Nephron (organoid): Measurements from ENCODE around the gene CAPG.

Source experiments
- H3K27ac Mint-ChIP-seq, 3 experiments: 2 replicates each; pipeline ENCODE4 v1.8.0; 2020; ENCODE audit warnings: mixed read lengths in 3 of 3, mild to moderate bottlenecking in 2 of 3, moderate library complexity in 1 of 3
- H3K27me3 Mint-ChIP-seq: 2 replicates; pipeline ENCODE4 v1.8.0; 2021; ENCODE audit warnings: low read depth, mild to moderate bottlenecking, moderate library complexity, mixed read lengths
- H3K36me3 Mint-ChIP-seq: 2 replicates; pipeline ENCODE4 v1.8.0; 2020; ENCODE audit warnings: low read depth, mixed read lengths
- H3K4me1 Mint-ChIP-seq: 2 replicates; pipeline ENCODE4 v1.8.0; 2020; ENCODE audit warnings: mixed read lengths
- H3K4me3 Mint-ChIP-seq, 3 experiments: 2 replicates each; pipeline ENCODE4 v1.8.0; 2020; ENCODE audit warnings: mild to moderate bottlenecking in 3 of 3, mixed read lengths in 3 of 3, moderate library complexity in 2 of 3
- H3K9me3 Mint-ChIP-seq: 2 replicates; pipeline ENCODE4 v1.8.0; 2020; ENCODE audit warnings: mixed read lengths
- TF ChIP-seq, protein P1 (sequence below), 3 experiments: fragments of 200-600 bp; sonication (generic); IDR thresholded peaks; one replicate each; pipeline ENCODE4 v1.5.0; 2021; ENCODE audit warnings: antibody characterized with exemption in 3 of 3; ENCODE audit not compliant: unreplicated experiment in 3 of 3

The CAPG gene

DNA sequence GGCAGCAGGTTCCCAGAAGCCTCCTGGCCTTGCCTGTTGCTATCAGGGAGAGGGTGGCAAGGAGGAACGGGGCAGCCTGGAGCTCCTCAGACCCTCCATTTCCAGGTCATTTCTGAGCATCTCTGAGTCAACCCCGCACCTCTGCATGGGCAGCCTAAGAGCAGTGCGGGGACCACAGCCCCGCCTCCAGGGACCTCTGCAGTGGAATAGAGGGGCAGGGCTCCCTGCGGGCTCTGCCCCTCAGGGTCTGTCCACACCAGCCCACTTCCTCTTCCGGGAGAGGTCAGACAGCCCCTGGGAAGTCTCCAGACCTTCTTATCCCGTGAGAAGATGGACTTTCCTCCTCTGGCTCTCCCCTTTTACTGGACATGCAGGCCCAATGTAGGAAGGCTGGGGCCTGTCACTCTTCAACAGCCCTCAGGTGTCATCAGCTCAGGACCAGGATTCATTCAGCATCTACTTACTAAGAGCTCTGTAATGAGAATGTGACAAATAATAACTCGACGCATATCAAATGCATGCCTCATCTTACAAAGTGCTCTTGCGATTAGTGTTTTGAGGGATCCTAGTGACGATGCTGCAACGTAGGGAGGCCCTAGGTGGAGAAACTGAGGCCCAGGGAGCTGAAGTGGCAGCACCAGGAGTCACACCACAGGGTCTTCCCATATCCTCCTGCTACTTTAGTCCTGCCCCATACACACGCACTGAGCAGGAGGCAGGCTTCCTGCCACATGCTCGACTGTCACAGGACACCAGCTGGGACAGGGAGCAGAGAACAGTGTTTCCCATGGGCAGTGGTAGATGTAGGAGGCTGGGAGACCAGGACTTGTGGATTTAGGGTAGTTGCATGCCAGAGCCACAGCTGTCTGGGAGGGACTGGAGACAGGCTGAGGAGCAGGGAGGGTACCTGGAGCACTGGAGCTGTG is 36.4 kb upstream of the CAPG start:
- Mint-ChIP-seq H3K4me1 (peaks cover 12% of the 10 kb centered on the region), H3K27ac (peak overlapping the region; percentile 17 to 46 (median 35)), H3K4me3 (no peak overlapping the region), H3K36me3 (no peaks in the 10 kb centered on the region), H3K27me3 (peaks cover 7% of the 10 kb centered on the region), H3K9me3 (no peaks in the 10 kb centered on the region)
- TF ChIP-seq, protein P1, sequence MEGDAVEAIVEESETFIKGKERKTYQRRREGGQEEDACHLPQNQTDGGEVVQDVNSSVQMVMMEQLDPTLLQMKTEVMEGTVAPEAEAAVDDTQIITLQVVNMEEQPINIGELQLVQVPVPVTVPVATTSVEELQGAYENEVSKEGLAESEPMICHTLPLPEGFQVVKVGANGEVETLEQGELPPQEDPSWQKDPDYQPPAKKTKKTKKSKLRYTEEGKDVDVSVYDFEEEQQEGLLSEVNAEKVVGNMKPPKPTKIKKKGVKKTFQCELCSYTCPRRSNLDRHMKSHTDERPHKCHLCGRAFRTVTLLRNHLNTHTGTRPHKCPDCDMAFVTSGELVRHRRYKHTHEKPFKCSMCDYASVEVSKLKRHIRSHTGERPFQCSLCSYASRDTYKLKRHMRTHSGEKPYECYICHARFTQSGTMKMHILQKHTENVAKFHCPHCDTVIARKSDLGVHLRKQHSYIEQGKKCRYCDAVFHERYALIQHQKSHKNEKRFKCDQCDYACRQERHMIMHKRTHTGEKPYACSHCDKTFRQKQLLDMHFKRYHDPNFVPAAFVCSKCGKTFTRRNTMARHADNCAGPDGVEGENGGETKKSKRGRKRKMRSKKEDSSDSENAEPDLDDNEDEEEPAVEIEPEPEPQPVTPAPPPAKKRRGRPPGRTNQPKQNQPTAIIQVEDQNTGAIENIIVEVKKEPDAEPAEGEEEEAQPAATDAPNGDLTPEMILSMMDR (IDR thresholded peaks at IDR 0.05; ENCODE audit: unreplicated experiment in 3 of 3), result no peak

GRCh38 chr2:85445316-85446295 is 35.4 kb upstream of the CAPG start:
- Mint-ChIP-seq H3K4me3 (no peak overlapping the region), H3K36me3 (no peaks in the 10 kb centered on the region), H3K4me1 (peaks cover 12% of the 10 kb centered on the region), H3K27me3 (peaks cover 7% of the 10 kb centered on the region), H3K27ac (no peak overlapping the region), H3K9me3 (no peaks in the 10 kb centered on the region)
- TF ChIP-seq, protein P1 (IDR thresholded peaks at IDR 0.05; ENCODE audit: unreplicated experiment in 3 of 3), result no peak

GRCh38 chr2:85444629-85445172 is 34.5 kb upstream of the CAPG start:
- no peak overlapping the region for H3K4me3 Mint-ChIP-seq
- no peaks in the 10 kb centered on the region for H3K9me3 Mint-ChIP-seq
- H3K27me3 Mint-ChIP-seq, result peaks cover 10% of the 10 kb centered on the region
- peaks cover 12% of the 10 kb centered on the region for H3K4me1 Mint-ChIP-seq
- peak overlapping the region in 1 of 3 experiments; percentile 51 for H3K27ac Mint-ChIP-seq
- no peaks in the 10 kb centered on the region for H3K36me3 Mint-ChIP-seq
- TF ChIP-seq, protein P1 (IDR thresholded peaks at IDR 0.05; ENCODE audit: unreplicated experiment in 3 of 3), result no peak

DNA sequence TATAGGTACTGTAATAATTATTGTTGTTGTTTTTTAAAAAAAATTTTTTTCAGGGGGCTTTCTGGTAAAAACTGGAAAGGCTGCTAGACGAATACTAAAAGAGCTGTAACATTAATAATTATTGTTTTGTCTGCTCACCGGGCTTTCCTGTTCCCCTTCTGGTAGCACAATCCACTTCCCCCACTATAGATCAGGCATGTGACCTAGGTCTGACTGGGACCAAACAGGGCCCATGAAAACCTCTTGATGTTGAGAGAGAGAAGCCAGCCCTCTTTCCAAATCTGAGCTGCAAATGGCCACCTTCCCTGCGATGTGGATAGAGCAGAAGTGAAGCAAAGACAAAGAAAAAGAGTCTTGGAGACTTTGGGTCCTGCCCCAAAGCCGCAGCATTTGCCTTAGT is 31.7 kb upstream of the CAPG start:
- Mint-ChIP-seq H3K4me3 (no peak overlapping the region), H3K4me1 (peaks cover 22% of the 10 kb centered on the region), H3K27me3 (peaks cover 10% of the 10 kb centered on the region), H3K27ac (no peak overlapping the region), H3K36me3 (no peaks in the 10 kb centered on the region), H3K9me3 (no peaks in the 10 kb centered on the region)
- TF ChIP-seq, protein P1 (IDR thresholded peaks at IDR 0.05; ENCODE audit: unreplicated experiment in 3 of 3), result no peak

DNA sequence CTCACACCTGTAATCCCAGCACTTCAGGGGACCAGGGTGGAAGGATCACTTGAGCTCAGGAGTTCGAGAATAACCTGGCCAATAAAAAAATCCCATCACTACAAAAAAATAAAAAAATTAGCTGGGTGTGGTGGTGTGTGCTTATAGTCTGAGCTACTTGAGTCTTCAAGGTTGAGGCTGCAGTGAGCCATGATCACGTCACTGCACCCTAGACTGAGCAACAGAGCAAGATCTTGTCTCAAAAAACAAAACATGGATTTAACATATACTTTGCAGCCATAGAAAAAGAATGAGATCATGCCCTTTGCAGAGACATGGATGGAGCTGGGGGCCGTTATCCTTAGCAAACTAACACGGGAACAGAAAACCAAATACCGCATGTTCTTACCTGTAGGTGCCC is 30.6 kb upstream of the CAPG start:
- peaks cover 10% of the 10 kb centered on the region for H3K27me3 Mint-ChIP-seq
- H3K9me3 Mint-ChIP-seq, result no peaks in the 10 kb centered on the region
- TF ChIP-seq, protein P1 (IDR thresholded peaks at IDR 0.05; ENCODE audit: unreplicated experiment in 3 of 3), result no peak
- no peaks in the 10 kb centered on the region for H3K36me3 Mint-ChIP-seq
- H3K4me1 Mint-ChIP-seq, result peaks cover 27% of the 10 kb centered on the region
- peak overlapping the region in 1 of 3 experiments; percentile 16 for H3K27ac Mint-ChIP-seq
- H3K4me3 Mint-ChIP-seq, result no peak overlapping the region
